HG03469 (cell line): ENCODE data around the gene SLC6A6.

Experiments
- ATAC-seq: cut with Tn5 transposase; IDR thresholded peaks from one replicate; pipeline ENCODE4 v1.9.1; 2021; ENCODE audit warnings: mild to moderate bottlenecking, moderate library complexity, moderate number of reproducible peaks; ENCODE audit not compliant: unreplicated experiment

Gene SLC6A6

GRCh38 chr3:14464521-14464920 lies 62.1 kb downstream of the SLC6A6 start:
- ATAC-seq: no peak

GRCh38 chr3:14465425-14465824 lies 63.0 kb downstream of the SLC6A6 start:
- no peak for ATAC-seq

GRCh38 chr3:14466179-14466903 lies 63.9 kb downstream of the SLC6A6 start:
- ATAC-seq: no peak

- no peak for ATAC-seq
Measured at GRCh38 chr3:14467814-14468620, 65.6 kb downstream of the SLC6A6 start.

GRCh38 chr3:14468621-14468981 lies 66.2 kb downstream of the SLC6A6 start:
- ATAC-seq: no peak

GRCh38 chr3:14470461-14470860 lies 68.1 kb downstream of the SLC6A6 start:
- no peak for ATAC-seq

- ATAC-seq: no peak
Measured at GRCh38 chr3:14471016-14471415, 68.6 kb downstream of the SLC6A6 start.

GRCh38 chr3:14471690-14472089 lies 69.3 kb downstream of the SLC6A6 start:
- no peak for ATAC-seq

- ATAC-seq: no peak
Measured at GRCh38 chr3:14472471-14473351, 70.3 kb downstream of the SLC6A6 start.

- ATAC-seq: no peak
Measured at GRCh38 chr3:14473411-14473891, 71.0 kb downstream of the SLC6A6 start.

GRCh38 chr3:14474363-14475081 lies 72.1 kb downstream of the SLC6A6 start:
- no peak for ATAC-seq

GRCh38 chr3:14475621-14476020 lies 73.2 kb downstream of the SLC6A6 start:
- ATAC-seq: no peak

- no peak for ATAC-seq
Measured at GRCh38 chr3:14476583-14477265, 74.3 kb downstream of the SLC6A6 start.

GRCh38 chr3:14477311-14477935 lies 75.0 kb downstream of the SLC6A6 start:
- no peak for ATAC-seq

GRCh38 chr3:14478956-14479550 lies 76.6 kb downstream of the SLC6A6 start:
- ATAC-seq: no peak

GRCh38 chr3:14479591-14479990 lies 77.2 kb downstream of the SLC6A6 start:
- ATAC-seq: no peak

GRCh38 chr3:14480207-14481017 lies 78.0 kb downstream of the SLC6A6 start:
- no peak for ATAC-seq

- no peak for ATAC-seq
Measured at GRCh38 chr3:14481018-14481645, 78.7 kb downstream of the SLC6A6 start.
